ENCODE measurements around the gene CD7.

The CD7 gene

GRCh38 chr17:82278308-82278707 lies 39.1 kb downstream of the CD7 start:
- TF ChIP-seq, protein P1, sequence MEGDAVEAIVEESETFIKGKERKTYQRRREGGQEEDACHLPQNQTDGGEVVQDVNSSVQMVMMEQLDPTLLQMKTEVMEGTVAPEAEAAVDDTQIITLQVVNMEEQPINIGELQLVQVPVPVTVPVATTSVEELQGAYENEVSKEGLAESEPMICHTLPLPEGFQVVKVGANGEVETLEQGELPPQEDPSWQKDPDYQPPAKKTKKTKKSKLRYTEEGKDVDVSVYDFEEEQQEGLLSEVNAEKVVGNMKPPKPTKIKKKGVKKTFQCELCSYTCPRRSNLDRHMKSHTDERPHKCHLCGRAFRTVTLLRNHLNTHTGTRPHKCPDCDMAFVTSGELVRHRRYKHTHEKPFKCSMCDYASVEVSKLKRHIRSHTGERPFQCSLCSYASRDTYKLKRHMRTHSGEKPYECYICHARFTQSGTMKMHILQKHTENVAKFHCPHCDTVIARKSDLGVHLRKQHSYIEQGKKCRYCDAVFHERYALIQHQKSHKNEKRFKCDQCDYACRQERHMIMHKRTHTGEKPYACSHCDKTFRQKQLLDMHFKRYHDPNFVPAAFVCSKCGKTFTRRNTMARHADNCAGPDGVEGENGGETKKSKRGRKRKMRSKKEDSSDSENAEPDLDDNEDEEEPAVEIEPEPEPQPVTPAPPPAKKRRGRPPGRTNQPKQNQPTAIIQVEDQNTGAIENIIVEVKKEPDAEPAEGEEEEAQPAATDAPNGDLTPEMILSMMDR (IDR thresholded peaks at IDR 0.05; ENCODE audit: low read length), result no peak
- TF ChIP-seq EZH2 (IDR thresholded peaks at IDR 0.05; ENCODE audit: borderline replicate concordance, low read length), result no peak
- Histone ChIP-seq H3K27me3 (ENCODE audit: insufficient read depth, low read length) (peaks cover 9% of the 10 kb centered on the region), H2AFZ (ENCODE audit: low read length) (no peak overlapping the region), H3K4me3 (ENCODE audit: low read depth, low read length, poor library complexity, severe bottlenecking) (no peak overlapping the region), H3K9ac (ENCODE audit: low read length) (no peak overlapping the region), H3K4me2 (ENCODE audit: low read length) (no peak overlapping the region), H4K20me1 (ENCODE audit: insufficient read depth, low read length) (no peaks in the 10 kb centered on the region), H3K9me3 (ENCODE audit: low read length) (no peaks in the 10 kb centered on the region), H3K79me2 (ENCODE audit: insufficient read depth, low read length) (no peaks in the 10 kb centered on the region), H3K36me3 (ENCODE audit: insufficient read depth, low read length) (no peaks in the 10 kb centered on the region), H3K27ac (ENCODE audit: low read depth, low read length, poor library complexity, severe bottlenecking) (no peak overlapping the region), H3K4me1 (ENCODE audit: insufficient read depth, low read length, severe bottlenecking) (peaks cover 35% of the 10 kb centered on the region), H3F3A (ENCODE audit: insufficient read depth, low read length) (no peaks in the 10 kb centered on the region), H3K9me2 (ENCODE audit: low read depth, low read length) (no peaks in the 10 kb centered on the region)

- Histone ChIP-seq H3K79me2 (ENCODE audit: insufficient read depth, low read length) (no peaks in the 10 kb centered on the region; the same call in 1 of the 2 replicates), H4K20me1 (ENCODE audit: insufficient read depth, low read length) (no peaks in the 10 kb centered on the region), H3K36me3 (ENCODE audit: insufficient read depth, low read length) (no peaks in the 10 kb centered on the region), H3K4me1 (ENCODE audit: insufficient read depth, low read length, severe bottlenecking) (peaks cover 35% of the 10 kb centered on the region), H3K9ac (ENCODE audit: low read length) (no peak overlapping the region), H3K9me3 (ENCODE audit: low read length) (no peaks in the 10 kb centered on the region), H3F3A (ENCODE audit: insufficient read depth, low read length) (no peaks in the 10 kb centered on the region), H3K27ac (ENCODE audit: low read depth, low read length, poor library complexity, severe bottlenecking) (no peak overlapping the region), H3K9me2 (ENCODE audit: low read depth, low read length) (no peaks in the 10 kb centered on the region), H3K4me3 (ENCODE audit: low read depth, low read length, poor library complexity, severe bottlenecking) (no peak overlapping the region), H3K27me3 (ENCODE audit: insufficient read depth, low read length) (peaks cover 9% of the 10 kb centered on the region), H3K4me2 (ENCODE audit: low read length) (no peak overlapping the region), H2AFZ (ENCODE audit: low read length) (no peak overlapping the region)
- no peak for TF ChIP-seq EZH2 (IDR thresholded peaks at IDR 0.05; ENCODE audit: borderline replicate concordance, low read length)
- TF ChIP-seq, protein P1 (IDR thresholded peaks at IDR 0.05; ENCODE audit: low read length), result no peak
Measured at GRCh38 chr17:82277851-82278250, 39.6 kb downstream of the CD7 start.

DNA sequence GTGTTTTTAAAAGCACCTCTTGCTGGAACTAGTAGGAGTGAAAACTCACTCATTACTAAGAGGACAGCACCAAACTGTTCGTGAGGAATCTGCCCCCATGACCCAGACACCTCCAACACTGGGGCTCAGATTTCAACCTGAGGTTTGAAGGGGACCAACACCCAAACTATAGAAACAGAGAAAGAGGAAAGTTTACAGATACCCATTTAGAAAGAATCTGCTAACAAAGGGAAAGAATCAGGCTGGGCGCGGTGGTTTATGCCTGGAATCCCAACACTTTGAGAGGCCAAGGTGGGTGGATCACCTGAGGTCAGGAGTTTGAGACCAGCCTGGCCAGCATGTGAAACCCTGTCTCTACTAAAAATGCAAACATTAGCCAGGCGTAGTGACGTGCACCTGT lies 40.5 kb downstream of the CD7 start:
- H3K9me2 ChIP-seq (ENCODE audit: low read depth, low read length), result no peaks in the 10 kb centered on the region
- no peak overlapping the region for H3K4me3 ChIP-seq (ENCODE audit: low read depth, low read length, poor library complexity, severe bottlenecking)
- H3K4me2 ChIP-seq (ENCODE audit: low read length), result no peak overlapping the region
- no peaks in the 10 kb centered on the region for H3F3A ChIP-seq (ENCODE audit: insufficient read depth, low read length)
- TF ChIP-seq, protein P1 (IDR thresholded peaks at IDR 0.05; ENCODE audit: low read length), result no peak
- no peak for TF ChIP-seq EZH2 (IDR thresholded peaks at IDR 0.05; ENCODE audit: borderline replicate concordance, low read length)
- no peak overlapping the region for H3K27ac ChIP-seq (ENCODE audit: low read depth, low read length, poor library complexity, severe bottlenecking)
- no peaks in the 10 kb centered on the region for H3K9me3 ChIP-seq (ENCODE audit: low read length)
- H3K9ac ChIP-seq (ENCODE audit: low read length), result no peak overlapping the region
- peaks cover 9% of the 10 kb centered on the region for H3K27me3 ChIP-seq (ENCODE audit: insufficient read depth, low read length)
- peaks cover 41% of the 10 kb centered on the region for H3K4me1 ChIP-seq (ENCODE audit: insufficient read depth, low read length, severe bottlenecking)
- H2AFZ ChIP-seq (ENCODE audit: low read length), result no peak overlapping the region
- peaks cover 4% of the 10 kb centered on the region for H3K36me3 ChIP-seq (ENCODE audit: insufficient read depth, low read length)
- peaks cover 7% of the 10 kb centered on the region for H3K79me2 ChIP-seq (ENCODE audit: insufficient read depth, low read length)
- no peaks in the 10 kb centered on the region for H4K20me1 ChIP-seq (ENCODE audit: insufficient read depth, low read length)

Measured in OCI-LY1 (cell line).